PC-3 (cell line): ENCODE data around the gene SIDT1.

ENCODE experiments used
- EZH2 ChIP-seq: fragments of 300-600 bp; sonication (generic); IDR thresholded peaks from one replicate; pipeline ENCODE4 v1.6.1; 2017; ENCODE audit warnings: antibody characterized with exemption, mild to moderate bottlenecking, low read length; ENCODE audit not compliant: unreplicated experiment
- TF ChIP-seq, protein P1 (sequence below): fragments of 300-600 bp; sonication (generic); conservative IDR thresholded peaks from 2 replicates; pipeline ENCODE4 v1.5.1; 2017; ENCODE audit warnings: antibody characterized with exemption, low read depth, mild to moderate bottlenecking, low read length

DNA sequence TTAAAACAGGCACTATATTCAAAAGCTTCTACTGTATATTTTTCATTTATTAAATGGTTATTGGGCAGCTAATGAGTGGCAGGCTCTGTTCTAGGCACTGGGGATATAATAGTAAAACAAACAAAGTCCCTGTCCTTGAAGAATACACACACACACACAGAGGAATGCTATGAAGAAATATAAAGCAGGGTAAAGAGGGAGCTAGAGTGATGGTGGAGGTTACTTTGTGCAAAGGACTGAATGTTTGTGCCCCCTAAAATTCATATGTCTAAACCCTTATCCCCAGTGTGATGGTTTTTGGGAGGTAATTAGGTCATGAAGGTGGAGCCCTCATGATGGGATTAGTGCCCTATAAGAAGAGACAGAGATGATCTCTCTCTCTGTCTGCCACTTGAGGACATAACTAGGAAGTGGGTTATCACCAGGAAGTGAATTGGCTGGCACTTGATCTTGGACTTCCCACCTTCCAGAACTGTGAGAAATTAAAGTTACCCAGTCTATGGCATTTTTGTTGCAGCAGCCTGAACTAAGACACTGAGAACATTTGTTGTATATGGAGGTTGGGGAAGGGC lies 132.3 kb downstream of the SIDT1 start:
- TF ChIP-seq, protein P1, sequence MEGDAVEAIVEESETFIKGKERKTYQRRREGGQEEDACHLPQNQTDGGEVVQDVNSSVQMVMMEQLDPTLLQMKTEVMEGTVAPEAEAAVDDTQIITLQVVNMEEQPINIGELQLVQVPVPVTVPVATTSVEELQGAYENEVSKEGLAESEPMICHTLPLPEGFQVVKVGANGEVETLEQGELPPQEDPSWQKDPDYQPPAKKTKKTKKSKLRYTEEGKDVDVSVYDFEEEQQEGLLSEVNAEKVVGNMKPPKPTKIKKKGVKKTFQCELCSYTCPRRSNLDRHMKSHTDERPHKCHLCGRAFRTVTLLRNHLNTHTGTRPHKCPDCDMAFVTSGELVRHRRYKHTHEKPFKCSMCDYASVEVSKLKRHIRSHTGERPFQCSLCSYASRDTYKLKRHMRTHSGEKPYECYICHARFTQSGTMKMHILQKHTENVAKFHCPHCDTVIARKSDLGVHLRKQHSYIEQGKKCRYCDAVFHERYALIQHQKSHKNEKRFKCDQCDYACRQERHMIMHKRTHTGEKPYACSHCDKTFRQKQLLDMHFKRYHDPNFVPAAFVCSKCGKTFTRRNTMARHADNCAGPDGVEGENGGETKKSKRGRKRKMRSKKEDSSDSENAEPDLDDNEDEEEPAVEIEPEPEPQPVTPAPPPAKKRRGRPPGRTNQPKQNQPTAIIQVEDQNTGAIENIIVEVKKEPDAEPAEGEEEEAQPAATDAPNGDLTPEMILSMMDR, result no peak
- TF ChIP-seq EZH2, result no peak
